HG03575 (cell line): ENCODE data around the gene ATP13A2.

ENCODE experiments used
- ATAC-seq: cut with Tn5 transposase; IDR thresholded peaks from one replicate; pipeline ENCODE4 v1.9.1; 2021; ENCODE audit not compliant: unreplicated experiment, insufficient number of reproducible peaks, low FRiP score; ENCODE audit errors: extremely low read depth

Gene ATP13A2

GRCh38 chr1:17011439-17012307, at the start of gene ATP13A2:
Gene ATP13A2 (minus strand): TSS chr1:17011928. CDS start chr1:17011738, 190 bp downstream.
- no peak for ATAC-seq

- no peak for ATAC-seq
Measured at GRCh38 chr1:17061486-17061885, 49.8 kb upstream of the ATP13A2 start.

- ATAC-seq, result no peak
Measured at GRCh38 chr1:17060306-17060749, 48.6 kb upstream of the ATP13A2 start.

GRCh38 chr1:17059391-17060305, 47.9 kb upstream of the ATP13A2 start:
- ATAC-seq, result no peak

- ATAC-seq, result no peak
Measured at GRCh38 chr1:17056551-17056950, 44.8 kb upstream of the ATP13A2 start.

GRCh38 chr1:17055801-17056200, 44.1 kb upstream of the ATP13A2 start:
- no peak for ATAC-seq

- peak; percentile 51 for ATAC-seq
Measured at GRCh38 chr1:17053685-17054410, 42.1 kb upstream of the ATP13A2 start, which contains the start of gene SDHB. Gene SDHB (minus strand): TSS chr1:17054032. CDS start chr1:17054019, 13 bp downstream.

- ATAC-seq, result no peak
Measured at GRCh38 chr1:17053086-17053684, 41.5 kb upstream of the ATP13A2 start.

GRCh38 chr1:17052641-17053040, 40.9 kb upstream of the ATP13A2 start:
- ATAC-seq, result no peak

- no peak for ATAC-seq
Measured at GRCh38 chr1:17052038-17052437, 40.3 kb upstream of the ATP13A2 start.

- ATAC-seq, result no peak
Measured at GRCh38 chr1:17047924-17048323, 36.2 kb upstream of the ATP13A2 start.

GRCh38 chr1:17046334-17046657, 34.6 kb upstream of the ATP13A2 start:
- no peak for ATAC-seq

- ATAC-seq, result no peak
Measured at GRCh38 chr1:17045634-17046333, 34.1 kb upstream of the ATP13A2 start.

GRCh38 chr1:17045150-17045549, 33.4 kb upstream of the ATP13A2 start:
- ATAC-seq, result no peak

- no peak for ATAC-seq
Measured at GRCh38 chr1:17043676-17044075, 31.9 kb upstream of the ATP13A2 start.

GRCh38 chr1:17040135-17040534, 28.4 kb upstream of the ATP13A2 start:
- no peak for ATAC-seq

GRCh38 chr1:17039522-17039921, 27.8 kb upstream of the ATP13A2 start:
- no peak for ATAC-seq

- ATAC-seq, result no peak
Measured at GRCh38 chr1:17033481-17033880, 21.8 kb upstream of the ATP13A2 start.
